ENCODE data around the gene TPP2.

Gene TPP2

GRCh38 chr13:102645701-102646100 is 48.9 kb downstream of the TPP2 start:
- H3K9me3 Mint-ChIP-seq, result no peaks in the 10 kb centered on the region
- DNase-seq (ENCODE audit: low spot score in 2 of 2) (no peak), ATAC-seq (replicated peaks; ENCODE audit: extremely low read depth, poor library complexity, severe bottlenecking) (no peak)
- H3K27me3 Mint-ChIP-seq, result no peaks in the 10 kb centered on the region
- H3K36me3 Mint-ChIP-seq (ENCODE audit: insufficient read depth), result peaks cover 63% of the 10 kb centered on the region
- H3K4me1 Mint-ChIP-seq, result peaks cover 6% of the 10 kb centered on the region
- H3K27ac Mint-ChIP-seq (ENCODE audit: low read depth), result no peak overlapping the region
- no peak overlapping the region for H3K4me3 Mint-ChIP-seq

GRCh38 chr13:102648046-102648445 is 51.3 kb downstream of the TPP2 start:
- Mint-ChIP-seq H3K27ac (ENCODE audit: low read depth) (peak overlapping the region; percentile 54), H3K4me1 (peaks cover 6% of the 10 kb centered on the region), H3K36me3 (ENCODE audit: insufficient read depth) (peaks cover 57% of the 10 kb centered on the region), H3K9me3 (no peaks in the 10 kb centered on the region), H3K4me3 (no peak overlapping the region), H3K27me3 (no peaks in the 10 kb centered on the region)
- DNase-seq (ENCODE audit: low spot score in 2 of 2), result no peak
- no peak for ATAC-seq (replicated peaks; ENCODE audit: extremely low read depth, poor library complexity, severe bottlenecking)

DNA sequence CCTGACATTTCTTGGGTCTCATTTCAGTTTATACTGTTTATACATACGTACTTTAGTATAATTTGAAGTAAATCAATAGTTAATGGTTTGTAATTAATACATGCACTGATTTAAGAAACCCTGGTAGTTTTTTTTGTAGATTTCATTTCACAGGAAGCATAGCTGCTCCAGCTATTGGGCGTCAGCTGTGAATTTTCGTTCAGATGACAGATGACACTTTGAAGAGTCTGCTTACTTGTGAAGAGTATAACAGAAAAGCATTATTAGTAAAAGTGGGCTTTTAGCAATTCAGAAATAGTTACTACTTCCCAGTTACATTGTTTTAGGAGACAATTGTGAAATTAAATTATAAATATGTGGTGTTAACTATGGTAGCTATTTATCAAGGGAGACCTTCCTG is 53.7 kb downstream of the TPP2 start:
- no peak for DNase-seq (ENCODE audit: low spot score in 2 of 2)
- H3K4me1 Mint-ChIP-seq, result no peaks in the 10 kb centered on the region
- H3K4me3 Mint-ChIP-seq, result no peak overlapping the region
- no peaks in the 10 kb centered on the region for H3K27me3 Mint-ChIP-seq
- H3K36me3 Mint-ChIP-seq (ENCODE audit: insufficient read depth), result peaks cover 45% of the 10 kb centered on the region
- no peak for ATAC-seq (replicated peaks; ENCODE audit: extremely low read depth, poor library complexity, severe bottlenecking)
- H3K9me3 Mint-ChIP-seq, result no peaks in the 10 kb centered on the region
- no peak overlapping the region for H3K27ac Mint-ChIP-seq (ENCODE audit: low read depth)

GRCh38 chr13:102651392-102651791 is 54.6 kb downstream of the TPP2 start:
- H3K27ac Mint-ChIP-seq (ENCODE audit: low read depth), result no peak overlapping the region
- no peaks in the 10 kb centered on the region for H3K4me1 Mint-ChIP-seq
- no peaks in the 10 kb centered on the region for H3K9me3 Mint-ChIP-seq
- no peaks in the 10 kb centered on the region for H3K27me3 Mint-ChIP-seq
- no peak for DNase-seq (ENCODE audit: low spot score in 2 of 2)
- H3K36me3 Mint-ChIP-seq (ENCODE audit: insufficient read depth), result peaks cover 38% of the 10 kb centered on the region
- H3K4me3 Mint-ChIP-seq, result no peak overlapping the region
- ATAC-seq (replicated peaks; ENCODE audit: extremely low read depth, poor library complexity, severe bottlenecking), result no peak

- H3K36me3 Mint-ChIP-seq (ENCODE audit: insufficient read depth), result peaks cover 35% of the 10 kb centered on the region
- H3K27ac Mint-ChIP-seq (ENCODE audit: low read depth), result no peak overlapping the region
Measured at GRCh38 chr13:102651892-102652291, 55.1 kb downstream of the TPP2 start.

GRCh38 chr13:102654756-102655155 is 58.0 kb downstream of the TPP2 start:
- Mint-ChIP-seq H3K27me3 (no peaks in the 10 kb centered on the region), H3K36me3 (ENCODE audit: insufficient read depth) (peaks cover 28% of the 10 kb centered on the region), H3K27ac (ENCODE audit: low read depth) (no peak overlapping the region), H3K4me3 (no peak overlapping the region), H3K4me1 (peaks cover 7% of the 10 kb centered on the region), H3K9me3 (no peaks in the 10 kb centered on the region)
- DNase-seq (ENCODE audit: low spot score in 2 of 2) (no peak), ATAC-seq (replicated peaks; ENCODE audit: extremely low read depth, poor library complexity, severe bottlenecking) (no peak)

More at GRCh38 chr13:102651892-102652291, 55.1 kb downstream of the TPP2 start:
- Mint-ChIP-seq H3K27me3 (no peaks in the 10 kb centered on the region), H3K9me3 (no peaks in the 10 kb centered on the region), H3K4me3 (no peak overlapping the region), H3K4me1 (no peaks in the 10 kb centered on the region)
- DNase-seq (ENCODE audit: low spot score in 2 of 2) (no peak), ATAC-seq (replicated peaks; ENCODE audit: extremely low read depth, poor library complexity, severe bottlenecking) (no peak)

DNA sequence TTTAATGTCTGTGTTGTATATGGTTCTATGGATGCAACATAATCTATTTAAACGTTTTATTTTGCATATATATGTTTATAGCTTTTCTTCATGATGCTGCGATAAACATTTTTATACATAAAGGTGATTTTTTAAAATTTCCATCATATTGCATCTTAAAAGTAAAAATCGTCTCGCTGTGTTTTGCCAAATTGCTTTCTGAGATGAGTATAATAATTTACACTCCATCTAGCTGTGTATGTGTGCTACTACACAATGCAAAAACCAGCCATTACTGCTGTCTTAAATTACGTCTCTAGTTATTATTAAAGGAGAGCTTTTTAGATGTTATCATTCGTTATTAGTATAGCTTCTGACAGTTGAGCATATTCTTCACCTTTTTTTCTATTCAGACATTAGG is 60.8 kb downstream of the TPP2 start:
- H3K36me3 Mint-ChIP-seq (ENCODE audit: insufficient read depth), result peaks cover 26% of the 10 kb centered on the region
- H3K4me3 Mint-ChIP-seq, result no peak overlapping the region
- no peak for ATAC-seq (replicated peaks; ENCODE audit: extremely low read depth, poor library complexity, severe bottlenecking)

GRCh38 chr13:102658660-102659059 is 61.9 kb downstream of the TPP2 start:
- Mint-ChIP-seq H3K9me3 (no peaks in the 10 kb centered on the region), H3K27me3 (no peaks in the 10 kb centered on the region), H3K4me3 (no peak overlapping the region), H3K27ac (ENCODE audit: low read depth) (peak overlapping the region; percentile 30), H3K4me1 (peaks cover 7% of the 10 kb centered on the region), H3K36me3 (ENCODE audit: insufficient read depth) (peaks cover 20% of the 10 kb centered on the region)
- ATAC-seq (replicated peaks; ENCODE audit: extremely low read depth, poor library complexity, severe bottlenecking), result no peak
- DNase-seq (ENCODE audit: low spot score in 2 of 2), result no peak

More for the DNA sequence above, 60.8 kb downstream of the TPP2 start:
- DNase-seq (ENCODE audit: low spot score in 2 of 2), result no peak
- H3K4me1 Mint-ChIP-seq, result peaks cover 7% of the 10 kb centered on the region
- H3K27ac Mint-ChIP-seq (ENCODE audit: low read depth), result no peak overlapping the region
- H3K27me3 Mint-ChIP-seq, result no peaks in the 10 kb centered on the region
- no peaks in the 10 kb centered on the region for H3K9me3 Mint-ChIP-seq

- DNase-seq (ENCODE audit: low spot score in 2 of 2) (no peak), ATAC-seq (replicated peaks; ENCODE audit: extremely low read depth, poor library complexity, severe bottlenecking) (no peak)
- no peak overlapping the region for H3K27ac Mint-ChIP-seq (ENCODE audit: low read depth)
- peaks cover 7% of the 10 kb centered on the region for H3K4me1 Mint-ChIP-seq
- no peak overlapping the region for H3K4me3 Mint-ChIP-seq
- H3K36me3 Mint-ChIP-seq (ENCODE audit: insufficient read depth), result peaks cover 20% of the 10 kb centered on the region
- no peaks in the 10 kb centered on the region for H3K27me3 Mint-ChIP-seq
- no peaks in the 10 kb centered on the region for H3K9me3 Mint-ChIP-seq
Measured at GRCh38 chr13:102659168-102659713, 62.5 kb downstream of the TPP2 start.

DNA sequence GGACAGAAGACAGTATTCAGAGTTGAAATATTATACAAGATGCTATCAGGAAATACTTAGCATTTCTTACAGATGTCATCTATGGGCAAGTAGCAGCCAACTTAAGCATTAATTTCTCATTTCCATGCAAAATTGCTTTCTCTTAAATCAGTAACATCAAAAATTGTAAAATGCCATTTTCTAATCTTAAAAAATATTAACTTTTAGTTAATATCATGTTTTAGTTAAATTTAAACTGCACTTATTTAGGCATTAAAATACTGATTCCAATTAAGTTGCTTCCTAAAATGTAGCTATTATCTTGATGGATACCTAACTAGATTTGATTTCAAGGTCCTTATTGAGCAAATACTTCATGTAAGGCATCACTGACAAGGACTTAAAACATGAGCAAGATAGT is 70.2 kb downstream of the TPP2 start:
- no peak for DNase-seq (ENCODE audit: low spot score in 2 of 2)
- Mint-ChIP-seq H3K9me3 (peaks cover 5% of the 10 kb centered on the region), H3K36me3 (ENCODE audit: insufficient read depth) (peaks cover 34% of the 10 kb centered on the region), H3K4me1 (no peaks in the 10 kb centered on the region), H3K4me3 (no peak overlapping the region), H3K27me3 (no peaks in the 10 kb centered on the region), H3K27ac (ENCODE audit: low read depth) (no peak overlapping the region)
- ATAC-seq (replicated peaks; ENCODE audit: extremely low read depth, poor library complexity, severe bottlenecking), result no peak

- H3K9me3 Mint-ChIP-seq, result peaks cover 5% of the 10 kb centered on the region
- H3K27me3 Mint-ChIP-seq, result no peaks in the 10 kb centered on the region
- ATAC-seq (replicated peaks; ENCODE audit: extremely low read depth, poor library complexity, severe bottlenecking) (no peak), DNase-seq (ENCODE audit: low spot score in 2 of 2) (no peak)
- no peak overlapping the region for H3K4me3 Mint-ChIP-seq
- H3K27ac Mint-ChIP-seq (ENCODE audit: low read depth), result no peak overlapping the region
- H3K36me3 Mint-ChIP-seq (ENCODE audit: insufficient read depth), result peaks cover 35% of the 10 kb centered on the region
- no peaks in the 10 kb centered on the region for H3K4me1 Mint-ChIP-seq
Measured at GRCh38 chr13:102667911-102668310, 71.1 kb downstream of the TPP2 start.

- H3K4me3 Mint-ChIP-seq, result no peak overlapping the region
- no peaks in the 10 kb centered on the region for H3K27me3 Mint-ChIP-seq
- H3K4me1 Mint-ChIP-seq, result no peaks in the 10 kb centered on the region
- DNase-seq (ENCODE audit: low spot score in 2 of 2) (no peak), ATAC-seq (replicated peaks; ENCODE audit: extremely low read depth, poor library complexity, severe bottlenecking) (no peak)
- peaks cover 41% of the 10 kb centered on the region for H3K36me3 Mint-ChIP-seq (ENCODE audit: insufficient read depth)
- H3K27ac Mint-ChIP-seq (ENCODE audit: low read depth), result no peak overlapping the region
- peaks cover 5% of the 10 kb centered on the region for H3K9me3 Mint-ChIP-seq
Measured at GRCh38 chr13:102670130-102670529, 73.3 kb downstream of the TPP2 start.

GRCh38 chr13:102675115-102675514 is 78.3 kb downstream of the TPP2 start:
- Mint-ChIP-seq H3K4me1 (no peaks in the 10 kb centered on the region), H3K9me3 (peaks cover 4% of the 10 kb centered on the region), H3K27me3 (no peaks in the 10 kb centered on the region), H3K36me3 (ENCODE audit: insufficient read depth) (peaks cover 44% of the 10 kb centered on the region), H3K4me3 (no peak overlapping the region), H3K27ac (ENCODE audit: low read depth) (no peak overlapping the region)
- DNase-seq (ENCODE audit: low spot score in 2 of 2) (no peak), ATAC-seq (replicated peaks; ENCODE audit: extremely low read depth, poor library complexity, severe bottlenecking) (no peak)

DNA sequence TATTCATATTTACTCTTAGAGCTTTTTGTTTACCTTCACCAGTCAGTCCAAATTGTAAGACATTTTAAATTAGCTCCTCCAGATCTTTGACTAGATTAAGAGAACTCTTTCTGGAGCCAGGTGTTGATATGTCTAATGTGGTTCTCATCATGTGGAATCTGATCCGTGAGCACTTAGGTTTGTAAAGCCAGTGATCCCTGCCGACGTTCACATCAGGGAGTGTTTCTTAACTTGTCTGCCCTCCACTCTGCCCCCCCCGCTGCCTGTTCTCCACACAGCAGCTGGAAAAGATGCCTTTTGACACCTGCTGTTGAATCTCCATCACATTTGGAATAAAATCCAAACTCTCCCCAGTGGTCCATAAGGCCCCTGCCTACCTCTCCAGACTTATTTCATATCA is 80.3 kb downstream of the TPP2 start:
- ATAC-seq (replicated peaks; ENCODE audit: extremely low read depth, poor library complexity, severe bottlenecking) (no peak), DNase-seq (ENCODE audit: low spot score in 2 of 2) (no peak)
- Mint-ChIP-seq H3K27ac (ENCODE audit: low read depth) (no peak overlapping the region), H3K27me3 (no peaks in the 10 kb centered on the region), H3K4me1 (peaks cover 12% of the 10 kb centered on the region), H3K4me3 (no peak overlapping the region), H3K36me3 (ENCODE audit: insufficient read depth) (peaks cover 44% of the 10 kb centered on the region), H3K9me3 (no peaks in the 10 kb centered on the region)
